HepG2 (cell line): Measurements from ENCODE around the gene PHKA2. TPM values are rescaled to one million over a fixed set of nuclear protein-coding genes. Genes with fewer than 3 reads are reported as not detected.

Experiments used
- ATAC-seq: fragments of 200-7000 bp; cut with Tn5 transposase; 3 replicates; pipeline ENCODE4 v1.9.1; 2020; ENCODE audit warnings: mild to moderate bottlenecking, moderate library complexity
- BruUV-seq: library from RNA; stranded (reverse); fragments of 400-500 nt; replicated peaks from 2 replicates; lab custom pipeline; 2021; lab: Mats Ljungman, UMichigan
- CTCF ChIA-PET: fragments of 300-600 bp; formaldehyde crosslinking; extraction: SDS; loops from one replicate; lab custom pipeline; 2021; ENCODE audit warnings: low total read pairs, inconsistent platforms, low intra/inter-chr PET ratio; lab: Yijun Ruan, JAX
- POLR2A ChIA-PET: fragments of 350-600 bp; sonication (Branson Sonifier 250); formaldehyde crosslinking; loops from one replicate; lab custom pipeline; 2020; ENCODE audit warnings: antibody characterized with exemption, inconsistent platforms; lab: Yijun Ruan, JAX
- DNase-seq: peaks from one replicate; pipeline ENCODE4 v3.0.0-alpha.2; 2015; ENCODE audit warnings: low spot score
- FAIRE-seq: peaks from 3 replicates; lab custom pipeline; 2011; peaks lifted over from hg19 to GRCh38; lab: Jason Lieb, UNC
- H2AFZ ChIP-seq: one replicate; pipeline ENCODE4 v1.6.1; 2011; ENCODE audit warnings: low read length, inconsistent platforms
- H3K27ac ChIP-seq: fragments of 300-600 bp; 3 replicates; pipeline ENCODE4 v1.8.0; 2011; ENCODE audit warnings: mixed run types, mild to moderate bottlenecking, mixed read lengths, low read length, inconsistent platforms; ENCODE audit not compliant: insufficient read depth; ENCODE audit errors: extremely low read length
- H3K27me3 ChIP-seq, 2 experiments: fragments of 200-600 bp in 1 of 2; 2 replicates in 1 of 2; 3 replicates in 1 of 2; pipeline versions ENCODE4 v1.6.0 to v1.8.0; 2011; ENCODE audit warnings: low read length in 2 of 2, mild to moderate bottlenecking in 2 of 2, moderate library complexity in 2 of 2, inconsistent platforms in 1 of 2; ENCODE audit not compliant: insufficient read depth in 2 of 2, control insufficient read depth in 1 of 2
- H3K36me3 ChIP-seq, 2 experiments: fragments of 200-600 bp in 1 of 2; replicated peaks in 1 of 2; 2 replicates in 1 of 2; 3 replicates in 1 of 2; pipeline versions ENCODE4 v1.5.1 to v1.8.0; 2011; ENCODE audit warnings: low read length in 2 of 2, inconsistent platforms in 1 of 2; ENCODE audit not compliant: insufficient read depth in 2 of 2, control insufficient read depth in 1 of 2
- H3K4me1 ChIP-seq: 2 replicates; pipeline ENCODE4 v1.5.1; 2012; ENCODE audit warnings: low read length, inconsistent platforms; ENCODE audit not compliant: insufficient read depth
- H3K4me2 ChIP-seq: 2 replicates; pipeline ENCODE4 v1.6.0; 2011; ENCODE audit warnings: low read depth, low read length, inconsistent platforms
- H3K4me3 ChIP-seq, 3 experiments: fragments of 200-600 bp in 1 of 3; sonication (generic), shearing (Covaris generic) in 1 of 3; replicated peaks in 1 of 3; 2 replicates each; pipeline ENCODE4 v1.5.1; 2011 to 2016; ENCODE audit warnings: low read length in 3 of 3, inconsistent platforms in 2 of 3, low read depth in 2 of 3, mild to moderate bottlenecking in 2 of 3, control low read depth in 1 of 3, mixed read lengths in 1 of 3; ENCODE audit not compliant: insufficient read depth in 1 of 3
- H3K79me2 ChIP-seq: one replicate; pipeline ENCODE4 v1.6.1; 2011; ENCODE audit warnings: low read length, inconsistent platforms; ENCODE audit not compliant: insufficient read depth
- H3K9ac ChIP-seq: 2 replicates; pipeline ENCODE4 v1.6.0; 2011; ENCODE audit warnings: mild to moderate bottlenecking, low read depth, low read length, inconsistent platforms; ENCODE audit not compliant: insufficient read depth
- H3K9me3 ChIP-seq: 2 replicates; pipeline ENCODE4 v1.5.1; 2012; ENCODE audit warnings: mild to moderate bottlenecking, low read length
- H4K20me1 ChIP-seq: 2 replicates; pipeline ENCODE4 v1.6.0; 2011; ENCODE audit warnings: inconsistent platforms, mild to moderate bottlenecking, low read length, moderate library complexity; ENCODE audit not compliant: insufficient read depth
- AHR ChIP-seq: IDR thresholded peaks from 2 replicates; pipeline ENCODE4 v1.6.1; 2018; ENCODE audit warnings: missing genetic modification reagents, missing compliant biosample characterization
- BHLHE40 ChIP-seq: IDR thresholded peaks from 2 replicates; pipeline ENCODE4 v1.6.1; 2011; ENCODE audit warnings: low read length, improper control_type of control experiment
- HNF4A ChIP-seq: sonication (generic); formaldehyde crosslinking; IDR thresholded peaks from 2 replicates; pipeline ENCODE4 v1.4.0; 2020; ENCODE audit warnings: missing genetic modification reagents
- HNRNPL ChIP-seq: fragments of 200-400 bp; formaldehyde crosslinking; IDR thresholded peaks from 2 replicates; pipeline ENCODE4 v1.6.1; 2017; ENCODE audit warnings: mild to moderate bottlenecking, low read depth, low read length
- JDP2 ChIP-seq: sonication (generic); formaldehyde crosslinking; IDR thresholded peaks from 2 replicates; pipeline ENCODE4 v1.8.1; 2022; ENCODE audit warnings: missing genetic modification reagents, borderline replicate concordance
- KLF13 ChIP-seq: sonication (generic); formaldehyde crosslinking; IDR thresholded peaks from 2 replicates; pipeline ENCODE4 v1.4.0; 2020; ENCODE audit warnings: mild to moderate bottlenecking, missing genetic modification reagents
- MYC ChIP-seq: sonication (generic); formaldehyde crosslinking; IDR thresholded peaks from 2 replicates; pipeline ENCODE4 v1.9.0; 2021; ENCODE audit warnings: missing genetic modification reagents, borderline replicate concordance
- RAD51 ChIP-seq: fragments of 450-650 bp; IDR thresholded peaks from 2 replicates; pipeline ENCODE4 v1.6.1; 2016; ENCODE audit warnings: borderline replicate concordance
- RFX1 ChIP-seq: fragments of 450-650 bp; IDR thresholded peaks from 2 replicates; pipeline ENCODE4 v1.6.1; 2017
- RFX3 ChIP-seq: IDR thresholded peaks from 2 replicates; pipeline ENCODE4 v1.6.1; 2016; ENCODE audit warnings: missing biosample characterization, missing genetic modification reagents
- SAP130 ChIP-seq: IDR thresholded peaks from 2 replicates; pipeline ENCODE4 v1.6.1; 2016; ENCODE audit warnings: low read depth
- SP5 ChIP-seq: IDR thresholded peaks from 2 replicates; pipeline ENCODE4 v1.6.1; 2016; ENCODE audit warnings: low read depth, borderline replicate concordance
- USF2 ChIP-seq, 2 experiments: sonication (generic) in 1 of 2; formaldehyde crosslinking in 1 of 2; IDR thresholded peaks; 2 replicates each; pipeline versions ENCODE4 v1.5.1 to v1.6.1; 2011 to 2020; ENCODE audit warnings: borderline replicate concordance in 1 of 2, low read depth in 1 of 2, low read length in 1 of 2, mild to moderate bottlenecking in 1 of 2, missing genetic modification reagents in 1 of 2, moderate library complexity in 1 of 2
- ZBTB14 ChIP-seq: sonication (generic); formaldehyde crosslinking; IDR thresholded peaks from 2 replicates; pipeline ENCODE4 v1.4.0; 2020; ENCODE audit warnings: missing genetic modification reagents
- ZNF281 ChIP-seq: sonication (generic); formaldehyde crosslinking; IDR thresholded peaks from 2 replicates; pipeline ENCODE4 v1.4.0; 2020; ENCODE audit warnings: missing genetic modification reagents, borderline replicate concordance
- ZNF382 ChIP-seq: sonication (generic); formaldehyde crosslinking; IDR thresholded peaks from 2 replicates; pipeline ENCODE4 v1.5.0; 2020; ENCODE audit warnings: missing genetic modification reagents, mild to moderate bottlenecking, borderline replicate concordance
- ZNF775 ChIP-seq: sonication (generic); formaldehyde crosslinking; IDR thresholded peaks from 2 replicates; pipeline ENCODE4 v1.4.0; 2020; ENCODE audit warnings: missing genetic modification reagents, mild to moderate bottlenecking, moderate library complexity, borderline replicate concordance
- ZNF784 ChIP-seq: sonication (generic); formaldehyde crosslinking; IDR thresholded peaks from 2 replicates; pipeline ENCODE4 v1.5.1; 2020; ENCODE audit warnings: missing genetic modification reagents, mild to moderate bottlenecking, borderline replicate concordance
- WGBS: methylation state at CpG from one replicate; pipeline ENCODE4 v1.1.6; 2017; ENCODE audit warnings: low lambda C conversion rate; 5-methylcytosine and 5-hydroxymethylcytosine counted together
- in situ Hi-C: cut with HindIII; loops from 2 replicates; pipeline ENCODE4 v1.10.0; 2017; ENCODE audit warnings: low pct_unique_long_range_greater_than_20kb; ENCODE audit not compliant: extremely low pct_ligation_motif_present
- intact Hi-C: fragments of 100-400 bp; cut with micrococcal nuclease; formaldehyde crosslinking; loops from one replicate; pipeline ENCODE4 v1.10.0; 2022; ENCODE audit not compliant: unreplicated experiment
- polyA plus RNA-seq, 8 experiments: library from polyadenylated mRNA; depleted of rRNA in 3 of 8; stranded (reverse) in 7 of 8; unstranded in 1 of 8; fragments of >200 nt; fragmentation: Illumina TruSeq in 4 of 8; extraction: Trizol in 4 of 8; gene quantifications; 2 replicates each; pipeline versions ENCODE4 v1.2.1 to v1.2.3, GENCODE V29; 2011 to 2016; ENCODE audit warnings: low read depth in 4 of 8, missing spikeins in 1 of 8, mixed read lengths in 1 of 8; ENCODE audit not compliant: insufficient read depth in 1 of 8
- total RNA-seq, 5 experiments: library from RNA; depleted of rRNA; stranded (reverse); fragments of >200 nt; fragmentation: Illumina TruSeq; extraction: Trizol; gene quantifications; 2 replicates each; pipeline ENCODE4 v1.2.3, GENCODE V29; 2016; ENCODE audit warnings: low read depth in 1 of 5

The PHKA2 gene
- total and polyA plus RNA-seq, 2 of the 13 experiments (the other 11 are each of a cell fraction or from before 2014, with no cell fraction given), result 20.5 to 273 TPM

- intact Hi-C loops, result no loop called here
- H2AFZ ChIP-seq, result no peak overlapping the region
- ATAC-seq (peak; percentile 89), DNase-seq (peak; percentile 69), FAIRE-seq (no peak)
- H3K27ac ChIP-seq, result no peak overlapping the region
- H3K36me3 ChIP-seq, result no peaks in the 10 kb centered on the region
- no peaks in the 10 kb centered on the region for H3K9me3 ChIP-seq
- WGBS, result 0% methylated on average over 4 of the region's 7 CpGs
- H3K4me2 ChIP-seq, result peak overlapping the region; percentile 60
- no peaks in the 10 kb centered on the region for H4K20me1 ChIP-seq
- in situ Hi-C loops, result loop anchor here (25.0 kb wide), 1 partner anchor 265 kb away; no protein-coding TSS in a partner anchor
- no peak overlapping the region for H3K9ac ChIP-seq
- TF ChIP-seq BHLHE40 (peak; percentile 33; the same call in 1 of the 2 replicates), JDP2 (no peak), ZNF775 (CRISPR knock-in tag) (no peak), ZNF382 (CRISPR knock-in tag) (no peak), USF2 (IDR thresholded peaks at IDR 0.05; ENCODE audit: low read depth, low read length) (peak; percentile 63), USF2 (CRISPR knock-in tag; IDR thresholded peaks at IDR 0.05; ENCODE audit: borderline replicate concordance) (no peak; the same call in 1 of the 2 replicates), KLF13 (CRISPR knock-in tag) (no peak), MYC (no peak), SAP130 (CRISPR knock-in tag) (peak; percentile 31; the same call in 1 of the 2 replicates), RFX3 (peak; percentile 52), ZNF281 (no peak), HNRNPL (no peak), HNF4A (CRISPR knock-in tag) (0 out of 2 replicates have a peak, but pooled peaks have one; percentile 27), RFX1 (peak; percentile 63), SP5 (CRISPR knock-in tag) (no peak), ZNF784 (CRISPR knock-in tag) (no peak), ZBTB14 (no peak), RAD51 (peak; percentile 91), AHR (CRISPR knock-in tag) (no peak)
- TF ChIP-seq, all 625 proteins: peak for 7
- no TSS peak for BruUV-seq
- ChIA-PET POLR2A (no interaction called here), CTCF (no interaction called here)
- no peaks in the 10 kb centered on the region for H3K79me2 ChIP-seq
- H3K27me3 ChIP-seq, result no peaks in the 10 kb centered on the region
- peak overlapping the region in 1 of 3 experiments; percentile 37; a peak in 2 of 6 replicates for H3K4me3 ChIP-seq
- H3K4me1 ChIP-seq, result peaks cover 8% of the 10 kb centered on the region
These were observed 106.4 kb downstream of the PHKA2 start for GRCh38 chrX:18877469-18877868.
